ENCODE results near the gene GLTPD2.

The GLTPD2 gene

GRCh38 chr17:4815043-4815675, 26.4 kb downstream of the GLTPD2 start:
- Histone ChIP-seq H3K9me3 (ENCODE audit: insufficient read depth, low read depth, low read length) (no peaks in the 10 kb centered on the region), H4K20me1 (ENCODE audit: insufficient read depth, low read length, poor library complexity, severe bottlenecking) (no peaks in the 10 kb centered on the region), H3K4me1 (ENCODE audit: insufficient read depth, low read length, poor library complexity, severe bottlenecking) (no peaks in the 10 kb centered on the region), H3K27me3 (ENCODE audit: insufficient read depth, low read length, poor library complexity, severe bottlenecking) (no peaks in the 10 kb centered on the region), H3K36me3 (ENCODE audit: insufficient read depth, low read length) (no peaks in the 10 kb centered on the region), H3K9ac (ENCODE audit: low read depth, low read length, poor library complexity, severe bottlenecking) (no peak overlapping the region), H3K9me2 (replicated peaks; ENCODE audit: low read depth, low read length) (no peaks in the 10 kb centered on the region), H2AFZ (ENCODE audit: low read length) (no peak overlapping the region), H3F3A (ENCODE audit: low read depth) (no peaks in the 10 kb centered on the region), H3K4me2 (ENCODE audit: low read depth, low read length, poor library complexity, severe bottlenecking) (no peak overlapping the region), H3K79me2 (ENCODE audit: insufficient read depth, low read length) (no peaks in the 10 kb centered on the region), H3K4me3 (ENCODE audit: low read length, poor library complexity, severe bottlenecking) (no peak overlapping the region)
- TF ChIP-seq EZH2phosphoT487 (IDR thresholded peaks at IDR 0.05; ENCODE audit: borderline replicate concordance), result no peak
- no peak; the same call in 1 of the 2 replicates for TF ChIP-seq CTCF (conservative IDR thresholded peaks at IDR 0.05; ENCODE audit: low read length)

GRCh38 chr17:4816826-4817225, 28.1 kb downstream of the GLTPD2 start:
- TF ChIP-seq CTCF (conservative IDR thresholded peaks at IDR 0.05; ENCODE audit: low read length) (no peak), EZH2phosphoT487 (IDR thresholded peaks at IDR 0.05; ENCODE audit: borderline replicate concordance) (no peak)
- Histone ChIP-seq H3K36me3 (ENCODE audit: insufficient read depth, low read length) (no peaks in the 10 kb centered on the region), H4K20me1 (ENCODE audit: insufficient read depth, low read length, poor library complexity, severe bottlenecking) (no peaks in the 10 kb centered on the region), H3K9ac (ENCODE audit: low read depth, low read length, poor library complexity, severe bottlenecking) (no peak overlapping the region), H3K4me1 (ENCODE audit: insufficient read depth, low read length, poor library complexity, severe bottlenecking) (no peaks in the 10 kb centered on the region), H3K27me3 (ENCODE audit: insufficient read depth, low read length, poor library complexity, severe bottlenecking) (no peaks in the 10 kb centered on the region), H2AFZ (ENCODE audit: low read length) (no peak overlapping the region), H3K9me2 (replicated peaks; ENCODE audit: low read depth, low read length) (no peaks in the 10 kb centered on the region), H3K79me2 (ENCODE audit: insufficient read depth, low read length) (no peaks in the 10 kb centered on the region), H3F3A (ENCODE audit: low read depth) (no peaks in the 10 kb centered on the region), H3K4me2 (ENCODE audit: low read depth, low read length, poor library complexity, severe bottlenecking) (no peak overlapping the region), H3K9me3 (ENCODE audit: insufficient read depth, low read depth, low read length) (no peaks in the 10 kb centered on the region), H3K4me3 (ENCODE audit: low read length, poor library complexity, severe bottlenecking) (no peak overlapping the region)

- Histone ChIP-seq H3F3A (ENCODE audit: low read depth) (no peaks in the 10 kb centered on the region), H3K4me2 (ENCODE audit: low read depth, low read length, poor library complexity, severe bottlenecking) (no peak overlapping the region), H2AFZ (ENCODE audit: low read length) (no peak overlapping the region), H3K4me1 (ENCODE audit: insufficient read depth, low read length, poor library complexity, severe bottlenecking) (no peaks in the 10 kb centered on the region), H4K20me1 (ENCODE audit: insufficient read depth, low read length, poor library complexity, severe bottlenecking) (no peaks in the 10 kb centered on the region), H3K4me3 (ENCODE audit: low read length, poor library complexity, severe bottlenecking) (no peak overlapping the region), H3K9me2 (replicated peaks; ENCODE audit: low read depth, low read length) (no peaks in the 10 kb centered on the region), H3K36me3 (ENCODE audit: insufficient read depth, low read length) (no peaks in the 10 kb centered on the region), H3K27me3 (ENCODE audit: insufficient read depth, low read length, poor library complexity, severe bottlenecking) (no peaks in the 10 kb centered on the region), H3K9ac (ENCODE audit: low read depth, low read length, poor library complexity, severe bottlenecking) (no peak overlapping the region), H3K9me3 (ENCODE audit: insufficient read depth, low read depth, low read length) (no peaks in the 10 kb centered on the region), H3K79me2 (ENCODE audit: insufficient read depth, low read length) (no peaks in the 10 kb centered on the region)
- no peak for TF ChIP-seq EZH2phosphoT487 (IDR thresholded peaks at IDR 0.05; ENCODE audit: borderline replicate concordance)
- TF ChIP-seq CTCF (conservative IDR thresholded peaks at IDR 0.05; ENCODE audit: low read length), result no peak
Observed at GRCh38 chr17:4818276-4818675, 29.5 kb downstream of the GLTPD2 start.
